ENCODE measurements around the gene EDNRA. TPM values are rescaled to one million over a fixed set of nuclear protein-coding genes. Genes with fewer than 3 reads are reported as not detected.

The EDNRA gene
- total RNA-seq, 1 donor from 2014 or later = 37.6 TPM

GRCh38 chr4:147542229-147542990 is 61.5 kb downstream of the EDNRA start:
- TF ChIP-seq CTCF (conservative IDR thresholded peaks at IDR 0.05) = no peak
- Mint-ChIP-seq H3K36me3 (peaks cover 5% of the 10 kb centered on the region), H3K27ac (no peak overlapping the region), H3K9me3 (no peaks in the 10 kb centered on the region), H3K4me1 (ENCODE audit: unreplicated experiment) (no peaks in the 10 kb centered on the region), H3K4me3 (no peak overlapping the region), H3K27me3 (no peaks in the 10 kb centered on the region)
- DNase-seq (ENCODE audit: extremely low spot score, unreplicated experiment) = no peak

DNA sequence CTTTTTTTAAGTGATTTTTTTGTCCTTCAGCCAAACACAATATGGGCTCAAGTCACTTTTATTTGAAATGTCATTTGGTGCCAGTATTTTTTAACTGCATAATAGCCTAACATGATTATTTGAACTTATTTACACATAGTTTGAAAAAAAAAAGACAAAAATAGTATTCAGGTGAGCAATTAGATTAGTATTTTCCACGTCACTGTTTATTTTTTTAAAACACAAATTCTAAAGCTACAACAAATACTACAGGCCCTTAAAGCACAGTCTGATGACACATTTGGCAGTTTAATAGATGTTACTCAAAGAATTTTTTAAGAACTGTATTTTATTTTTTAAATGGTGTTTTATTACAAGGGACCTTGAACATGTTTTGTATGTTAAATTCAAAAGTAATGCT is 62.1 kb downstream of the EDNRA start:
- no peak for TF ChIP-seq CTCF (conservative IDR thresholded peaks at IDR 0.05)
- H3K9me3 Mint-ChIP-seq = no peaks in the 10 kb centered on the region
- DNase-seq (ENCODE audit: extremely low spot score, unreplicated experiment) = no peak
- H3K4me3 Mint-ChIP-seq = no peak overlapping the region
- H3K36me3 Mint-ChIP-seq = peaks cover 5% of the 10 kb centered on the region
- no peaks in the 10 kb centered on the region for H3K4me1 Mint-ChIP-seq (ENCODE audit: unreplicated experiment)
- no peaks in the 10 kb centered on the region for H3K27me3 Mint-ChIP-seq
- no peak overlapping the region for H3K27ac Mint-ChIP-seq

DNA sequence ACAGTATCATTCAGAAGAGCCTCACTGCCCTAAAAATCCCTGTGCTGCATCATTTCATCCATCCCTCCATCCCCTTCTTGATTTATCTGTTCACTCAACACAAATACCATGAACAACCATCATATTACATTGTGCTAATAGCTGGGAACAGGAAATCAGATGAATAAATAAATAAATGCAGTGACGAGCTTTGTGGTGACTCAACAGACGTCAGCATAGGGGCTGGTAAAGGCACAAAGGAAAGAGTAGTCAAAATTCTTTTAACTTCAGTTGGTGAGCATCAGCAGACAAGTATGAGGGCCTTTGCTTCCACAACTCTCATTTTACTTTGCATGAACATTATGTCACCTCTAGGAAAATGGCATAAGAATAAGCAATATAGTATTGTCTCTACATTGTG is 65.5 kb downstream of the EDNRA start:
- peaks cover 5% of the 10 kb centered on the region for H3K4me1 Mint-ChIP-seq (ENCODE audit: unreplicated experiment)

GRCh38 chr4:147547314-147548056 is 66.6 kb downstream of the EDNRA start:
- H3K27me3 Mint-ChIP-seq = no peaks in the 10 kb centered on the region
- H3K4me3 Mint-ChIP-seq = no peak overlapping the region
- H3K36me3 Mint-ChIP-seq = peaks cover 4% of the 10 kb centered on the region
- no peak overlapping the region for H3K27ac Mint-ChIP-seq
- DNase-seq (ENCODE audit: extremely low spot score, unreplicated experiment) = no peak
- H3K9me3 Mint-ChIP-seq = no peaks in the 10 kb centered on the region
- TF ChIP-seq CTCF (conservative IDR thresholded peaks at IDR 0.05) = no peak
- peaks cover 5% of the 10 kb centered on the region for H3K4me1 Mint-ChIP-seq (ENCODE audit: unreplicated experiment)

More for the DNA sequence above, 65.5 kb downstream of the EDNRA start:
- H3K9me3 Mint-ChIP-seq = no peaks in the 10 kb centered on the region
- H3K27ac Mint-ChIP-seq = no peak overlapping the region
- TF ChIP-seq CTCF (conservative IDR thresholded peaks at IDR 0.05) = no peak
- H3K36me3 Mint-ChIP-seq = peaks cover 4% of the 10 kb centered on the region
- no peaks in the 10 kb centered on the region for H3K27me3 Mint-ChIP-seq
- H3K4me3 Mint-ChIP-seq = no peak overlapping the region
- no peak for DNase-seq (ENCODE audit: extremely low spot score, unreplicated experiment)

GRCh38 chr4:147548256-147548655 is 67.4 kb downstream of the EDNRA start:
- peaks cover 5% of the 10 kb centered on the region for H3K4me1 Mint-ChIP-seq (ENCODE audit: unreplicated experiment)
- H3K36me3 Mint-ChIP-seq = peaks cover 4% of the 10 kb centered on the region
- no peak overlapping the region for H3K27ac Mint-ChIP-seq
- no peaks in the 10 kb centered on the region for H3K27me3 Mint-ChIP-seq
- DNase-seq (ENCODE audit: extremely low spot score, unreplicated experiment) = no peak
- no peak for TF ChIP-seq CTCF (conservative IDR thresholded peaks at IDR 0.05)
- H3K9me3 Mint-ChIP-seq = no peaks in the 10 kb centered on the region
- no peak overlapping the region for H3K4me3 Mint-ChIP-seq
